Ovary (tissue), 9 donors: ENCODE measurements around the gene ZNF138. TPM values are rescaled to one million over a fixed set of nuclear protein-coding genes. Genes with fewer than 3 reads are reported as not detected.

Source experiments
- DNase-seq, 5 donors: peaks; one replicate each; pipeline ENCODE4 v3.0.0-alpha.2; 2019 to 2020
- H3K27ac ChIP-seq, 2 donors: fragments of 200-600 bp; one replicate each; pipeline versions ENCODE4 v1.5.1 to v1.8.0; 2019 to 2022
- H3K27me3 ChIP-seq: fragments of 200-600 bp; one replicate; pipeline ENCODE4 v1.8.0; 2022
- H3K36me3 ChIP-seq: fragments of 200-600 bp; sonication (generic); one replicate; pipeline ENCODE4 v1.5.1; 2019
- H3K4me1 ChIP-seq: one replicate; pipeline ENCODE4 v1.8.1; 2013; ENCODE audit warnings: mild to moderate bottlenecking, moderate library complexity; ENCODE audit not compliant: insufficient read depth
- H3K4me3 ChIP-seq: fragments of 200-600 bp; sonication (generic); one replicate; pipeline ENCODE4 v1.5.1; 2017
- H3K9me3 ChIP-seq, 2 donors: fragments of 200-600 bp in 1 of 2; sonication (generic) in 1 of 2; one replicate each; pipeline versions ENCODE4 v1.5.1 to v1.8.1; 2013 to 2019; ENCODE audit warnings: mild to moderate bottlenecking in 1 of 2, moderate library complexity in 1 of 2
- CTCF ChIP-seq, 3 donors: fragments of 450-650 bp in 2 of 3; fragments of 200-600 bp in 1 of 3; IDR thresholded peaks; one replicate each; pipeline versions ENCODE4 v1.5.1 to v1.8.0; 2016 to 2022; ENCODE audit warnings: antibody characterized with exemption in 3 of 3, mild to moderate bottlenecking in 1 of 3
- EP300 ChIP-seq: sonication (generic); formaldehyde crosslinking; IDR thresholded peaks from one replicate; pipeline ENCODE4 v1.6.1; 2017; ENCODE audit warnings: antibody characterized with exemption
- POLR2A ChIP-seq: fragments of 450-650 bp; IDR thresholded peaks from one replicate; pipeline ENCODE4 v1.6.1; 2017; ENCODE audit warnings: antibody characterized with exemption, mild to moderate bottlenecking, moderate library complexity
- WGBS, 3 donors: extraction: QIAGEN DNeasy Blood & Tissue Kit in 1 of 3; methylation state at CpG; one replicate each; pipeline versions ENCODE4 v1.1.5 to v1.1.7; 2013 to 2017; 5-methylcytosine and 5-hydroxymethylcytosine counted together
- intact Hi-C, 4 donors: fragments of 100-400 bp; cut with DNase I; formaldehyde crosslinking; loops; one replicate each; pipeline versions ENCODE4 v1.11.0 to v1.15.1; 2022 to 2023
- polyA plus RNA-seq, 2 donors: library from polyadenylated mRNA; stranded (reverse); fragments of 200-250 nt in 1 of 2; fragments of 350-450 nt in 1 of 2; fragmentation: Illumina TruSeq in 1 of 2; extraction: RNeasy Lipid Tissue Mini Kit (QIAGEN cat#74804) in 1 of 2; gene quantifications; one replicate each; pipeline ENCODE4 v1.2.3, GENCODE V29; 2013 to 2014
- total RNA-seq, 7 donors: library from RNA; depleted of rRNA in 2 of 7; stranded (reverse); fragments of >200 nt in 2 of 7; fragmentation: NEBNext Ultra II Directional in 3 of 7; extraction: Animal tissue kit (Norgen Biotek cat#: 25700) in 3 of 7; gene quantifications; one replicate each; pipeline versions ENCODE4 v1.1.0 to v1.2.4, GENCODE V29; 2016 to 2023
- donor health status: DM: no; HTN: no; CAD: no; lungs with moderate emphysema.
- donor health status: DM: no; HTN: no; CAD: no.
- donor health status: Bipolar disorder and iron deficiency.
- donor health status: DM: yes; HTN: yes; CAD: no.
- donor health status: DM: no; HTN: no; CAD: no.
- donor health status: DM: yes; HTN: yes; CAD: no.

ZNF138 gene
- total and polyA plus RNA-seq, 9 donors, result 5.3 to 14.1 (median 9.9) TPM

- 73 to 81% (median 81%) methylated on average over 23 of the region's 23 CpGs for WGBS, 3 donors
- no peak for DNase-seq
- Histone ChIP-seq H3K9me3 (no peaks in the 10 kb centered on the region), H3K4me1 (no peaks in the 10 kb centered on the region), H3K27me3 (no peaks in the 10 kb centered on the region), H3K27ac (no peak overlapping the region), H3K4me3 (no peak overlapping the region), H3K36me3 (no peaks in the 10 kb centered on the region)
- intact Hi-C loops, result no loop called here
- TF ChIP-seq EP300, result no peak
- no peak for TF ChIP-seq CTCF (IDR thresholded peaks at IDR 0.05)
- TF ChIP-seq POLR2A, result no peak
Observed at GRCh38 chr7:64874562-64875250, 80.5 kb downstream of the ZNF138 start.

GRCh38 chr7:64875258-64875657 lies 81.0 kb downstream of the ZNF138 start:
- Histone ChIP-seq H3K27ac (no peak overlapping the region), H3K9me3 (no peaks in the 10 kb centered on the region), H3K4me1 (no peaks in the 10 kb centered on the region), H3K36me3 (no peaks in the 10 kb centered on the region), H3K27me3 (no peaks in the 10 kb centered on the region), H3K4me3 (no peak overlapping the region)
- TF ChIP-seq POLR2A (no peak), CTCF (IDR thresholded peaks at IDR 0.05) (no peak), EP300 (no peak)
- whole genome bisulfite sequencing, 3 donors, result 83 to 92% (median 86%) methylated on average over 18 of the region's 18 CpGs
- intact Hi-C loops, result no loop called here
- no peak for DNase-seq

GRCh38 chr7:64875658-64876406 lies 81.6 kb downstream of the ZNF138 start:
- Histone ChIP-seq H3K4me3 (no peak overlapping the region), H3K36me3 (no peaks in the 10 kb centered on the region), H3K27ac (no peak overlapping the region), H3K27me3 (no peaks in the 10 kb centered on the region), H3K4me1 (no peaks in the 10 kb centered on the region), H3K9me3 (no peaks in the 10 kb centered on the region)
- TF ChIP-seq EP300, result no peak
- no peak for TF ChIP-seq CTCF (IDR thresholded peaks at IDR 0.05)
- TF ChIP-seq POLR2A, result no peak
- no peak for DNase-seq
- 85 to 89% (median 88%) methylated on average over 23 of the region's 23 CpGs for WGBS, 3 donors
- intact Hi-C loops, result no loop called here

- intact Hi-C loops, result no loop called here
- no peak overlapping the region for H3K27ac ChIP-seq
- H3K36me3 ChIP-seq, result no peaks in the 10 kb centered on the region
- no peak for DNase-seq
- TF ChIP-seq POLR2A, result no peak
- TF ChIP-seq EP300, result no peak
- 14 to 22% (median 17%) methylated on average over 39 of the region's 39 CpGs for WGBS, 3 donors
- no peaks in the 10 kb centered on the region for H3K27me3 ChIP-seq
- no peaks in the 10 kb centered on the region for H3K4me1 ChIP-seq
- H3K4me3 ChIP-seq, result no peak overlapping the region
- no peaks in the 10 kb centered on the region for H3K9me3 ChIP-seq
Observed at GRCh38 chr7:64876792-64877713, 82.8 kb downstream of the ZNF138 start.
